Panc1 (cell line): Measurements from ENCODE around the gene PPP1R3E. TPM values are rescaled to one million over a fixed set of nuclear protein-coding genes. Genes with fewer than 3 reads are reported as not detected.

ENCODE experiments used
- ATAC-seq: fragments of 200-7000 bp; cut with Tn5 transposase; 2 replicates; pipeline ENCODE4 v1.9.1; 2020; ENCODE audit warnings: mild to moderate bottlenecking, moderate library complexity
- BruUV-seq: library from RNA; stranded (reverse); fragments of 400-500 nt; replicated peaks from 2 replicates; lab custom pipeline; 2021; lab: Mats Ljungman, UMichigan
- CTCF ChIA-PET: fragments of 300-600 bp; sonication (Branson Sonifier 250); formaldehyde crosslinking; loops from one replicate; lab custom pipeline; 2022; ENCODE audit warnings: antibody characterized with exemption; lab: Charles Lee
- POLR2A ChIA-PET: fragments of 300-600 bp; sonication (Branson Sonifier 250); formaldehyde crosslinking; loops from one replicate; lab custom pipeline; 2022; ENCODE audit warnings: antibody characterized with exemption; lab: Charles Lee
- DNase-seq: peaks from one replicate; pipeline ENCODE4 v3.0.0-alpha.2; 2010; ENCODE audit warnings: low read depth, low spot score
- H3K27ac ChIP-seq: 2 replicates; pipeline ENCODE4 v1.5.1; 2011; ENCODE audit warnings: mild to moderate bottlenecking, low read length, inconsistent platforms
- H3K27me3 ChIP-seq: fragments of 200-500 bp; sonication (Bioruptor generic); 2 replicates; pipeline ENCODE4 v1.6.0; 2014; ENCODE audit warnings: low read length, inconsistent platforms; ENCODE audit not compliant: control insufficient read depth, insufficient read depth
- H3K36me3 ChIP-seq: fragments of 200-500 bp; sonication (Bioruptor generic); 2 replicates; pipeline ENCODE4 v1.5.1; 2014; ENCODE audit warnings: inconsistent platforms, mild to moderate bottlenecking, low read length, moderate library complexity; ENCODE audit not compliant: control insufficient read depth, insufficient read depth
- H3K4me1 ChIP-seq: 2 replicates; pipeline ENCODE4 v1.5.1; 2011; ENCODE audit warnings: inconsistent platforms, mild to moderate bottlenecking, low read length, moderate library complexity; ENCODE audit not compliant: control insufficient read depth, insufficient read depth
- H3K4me3 ChIP-seq, 2 experiments: 2 replicates each; pipeline ENCODE4 v1.5.1; 2011 to 2012; ENCODE audit warnings: low read depth in 2 of 2, low read length in 2 of 2, mild to moderate bottlenecking in 2 of 2, inconsistent platforms in 1 of 2, moderate library complexity in 1 of 2
- H3K9me3 ChIP-seq: fragments of 200-500 bp; sonication (Bioruptor generic); 2 replicates; pipeline ENCODE4 v1.5.1; 2014; ENCODE audit warnings: low read depth, mild to moderate bottlenecking, inconsistent platforms, low read length, moderate library complexity; ENCODE audit not compliant: control insufficient read depth, insufficient read depth
- POLR2AphosphoS5 ChIP-seq: IDR thresholded peaks from 2 replicates; pipeline ENCODE4 v1.6.1; 2012; ENCODE audit warnings: mild to moderate bottlenecking, low read depth, low read length, moderate library complexity
- SIN3A ChIP-seq: IDR thresholded peaks from 2 replicates; pipeline ENCODE4 v1.6.1; 2012; ENCODE audit warnings: low read depth, mild to moderate bottlenecking, low read length, moderate library complexity, borderline replicate concordance; ENCODE audit not compliant: insufficient read depth
- TCF7L2 ChIP-seq: IDR thresholded peaks from 2 replicates; pipeline ENCODE4 v1.6.1; 2011; ENCODE audit warnings: mild to moderate bottlenecking, low read depth, low read length, inconsistent platforms
- in situ Hi-C: cut with HindIII; loops from 2 replicates; pipeline ENCODE4 v1.10.0; 2016; ENCODE audit warnings: low sequenced_read_pairs, low pct_unique_long_range_greater_than_20kb
- intact Hi-C: fragments of 100-400 bp; cut with micrococcal nuclease; formaldehyde crosslinking; loops from one replicate; pipeline ENCODE4 v1.10.0; 2022; ENCODE audit not compliant: unreplicated experiment
- total RNA-seq: library from RNA; stranded (reverse); gene quantifications from one replicate; pipeline ENCODE4 v1.2.1, GENCODE V29; 2021; ENCODE audit not compliant: unreplicated experiment
- TF ChIP-seq, protein P1 (sequence below), 2 experiments: IDR thresholded peaks; 2 replicates each; pipeline ENCODE4 v1.6.1; 2011 to 2012; ENCODE audit warnings: low read depth in 2 of 2, control low read depth in 1 of 2, low read length in 1 of 2, mild to moderate bottlenecking in 1 of 2, moderate library complexity in 1 of 2; ENCODE audit not compliant: insufficient read depth in 1 of 2
- TF ChIP-seq, protein P2 (sequence below): fragments of 450-650 bp; IDR thresholded peaks from 2 replicates; pipeline ENCODE4 v1.5.1; 2017; ENCODE audit warnings: mild to moderate bottlenecking

PPP1R3E gene
- total RNA-seq, 1 experiment from 2014 or later = 8.8 TPM

DNA sequence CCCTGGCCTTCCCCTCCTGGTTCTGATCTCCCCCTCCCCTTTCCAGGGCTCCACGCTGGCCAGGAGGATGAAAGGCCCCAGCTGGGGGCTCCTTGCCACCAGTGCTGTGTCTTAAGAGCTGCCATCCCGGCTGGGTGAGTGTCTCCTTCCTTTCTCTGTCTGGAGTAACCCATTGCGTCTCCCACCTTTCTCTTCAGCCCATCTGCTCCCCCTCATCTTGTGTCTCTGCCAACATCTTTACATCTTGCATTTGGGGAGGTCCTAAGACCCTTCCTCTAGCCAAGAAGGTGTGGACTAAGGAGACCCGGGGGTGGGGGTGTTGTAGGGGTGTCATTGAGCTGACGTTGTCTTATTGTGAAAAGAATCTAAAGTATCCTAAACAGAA lies 4.5 kb upstream of the PPP1R3E start:
- Histone ChIP-seq H3K4me1 (peaks cover 19% of the 10 kb centered on the region), H3K4me3 (peak overlapping the region; percentile 90 to 95), H3K36me3 (peaks cover 5% of the 10 kb centered on the region; the same call in 1 of the 2 replicates), H3K27me3 (no peaks in the 10 kb centered on the region), H3K27ac (peak overlapping the region; percentile 97), H3K9me3 (no peaks in the 10 kb centered on the region)
- POLR2A ChIA-PET = interaction anchor here (0.6 kb wide), 1 partner anchor 208 kb away, joined by 7 read pairs; no protein-coding TSS in a partner anchor
- DNase-seq (no peak), ATAC-seq (no peak; the same call in 1 of the 2 replicates)
- in situ Hi-C loops = no loop called here
- CTCF ChIA-PET = interaction anchor here (0.6 to 1.2 kb wide), 2 partner anchors 53 to 55 kb away, joined by 3 to 4 read pairs; no protein-coding TSS in a partner anchor
- BruUV-seq = no TSS peak
- TF ChIP-seq POLR2AphosphoS5 = no peak
- TF ChIP-seq, protein P1, sequence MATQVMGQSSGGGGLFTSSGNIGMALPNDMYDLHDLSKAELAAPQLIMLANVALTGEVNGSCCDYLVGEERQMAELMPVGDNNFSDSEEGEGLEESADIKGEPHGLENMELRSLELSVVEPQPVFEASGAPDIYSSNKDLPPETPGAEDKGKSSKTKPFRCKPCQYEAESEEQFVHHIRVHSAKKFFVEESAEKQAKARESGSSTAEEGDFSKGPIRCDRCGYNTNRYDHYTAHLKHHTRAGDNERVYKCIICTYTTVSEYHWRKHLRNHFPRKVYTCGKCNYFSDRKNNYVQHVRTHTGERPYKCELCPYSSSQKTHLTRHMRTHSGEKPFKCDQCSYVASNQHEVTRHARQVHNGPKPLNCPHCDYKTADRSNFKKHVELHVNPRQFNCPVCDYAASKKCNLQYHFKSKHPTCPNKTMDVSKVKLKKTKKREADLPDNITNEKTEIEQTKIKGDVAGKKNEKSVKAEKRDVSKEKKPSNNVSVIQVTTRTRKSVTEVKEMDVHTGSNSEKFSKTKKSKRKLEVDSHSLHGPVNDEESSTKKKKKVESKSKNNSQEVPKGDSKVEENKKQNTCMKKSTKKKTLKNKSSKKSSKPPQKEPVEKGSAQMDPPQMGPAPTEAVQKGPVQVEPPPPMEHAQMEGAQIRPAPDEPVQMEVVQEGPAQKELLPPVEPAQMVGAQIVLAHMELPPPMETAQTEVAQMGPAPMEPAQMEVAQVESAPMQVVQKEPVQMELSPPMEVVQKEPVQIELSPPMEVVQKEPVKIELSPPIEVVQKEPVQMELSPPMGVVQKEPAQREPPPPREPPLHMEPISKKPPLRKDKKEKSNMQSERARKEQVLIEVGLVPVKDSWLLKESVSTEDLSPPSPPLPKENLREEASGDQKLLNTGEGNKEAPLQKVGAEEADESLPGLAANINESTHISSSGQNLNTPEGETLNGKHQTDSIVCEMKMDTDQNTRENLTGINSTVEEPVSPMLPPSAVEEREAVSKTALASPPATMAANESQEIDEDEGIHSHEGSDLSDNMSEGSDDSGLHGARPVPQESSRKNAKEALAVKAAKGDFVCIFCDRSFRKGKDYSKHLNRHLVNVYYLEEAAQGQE (IDR thresholded peaks at IDR 0.05; ENCODE audit: insufficient read depth in 1 of 2, low read depth in 2 of 2, low read length in 1 of 2) = no peak
- TF ChIP-seq, protein P2, sequence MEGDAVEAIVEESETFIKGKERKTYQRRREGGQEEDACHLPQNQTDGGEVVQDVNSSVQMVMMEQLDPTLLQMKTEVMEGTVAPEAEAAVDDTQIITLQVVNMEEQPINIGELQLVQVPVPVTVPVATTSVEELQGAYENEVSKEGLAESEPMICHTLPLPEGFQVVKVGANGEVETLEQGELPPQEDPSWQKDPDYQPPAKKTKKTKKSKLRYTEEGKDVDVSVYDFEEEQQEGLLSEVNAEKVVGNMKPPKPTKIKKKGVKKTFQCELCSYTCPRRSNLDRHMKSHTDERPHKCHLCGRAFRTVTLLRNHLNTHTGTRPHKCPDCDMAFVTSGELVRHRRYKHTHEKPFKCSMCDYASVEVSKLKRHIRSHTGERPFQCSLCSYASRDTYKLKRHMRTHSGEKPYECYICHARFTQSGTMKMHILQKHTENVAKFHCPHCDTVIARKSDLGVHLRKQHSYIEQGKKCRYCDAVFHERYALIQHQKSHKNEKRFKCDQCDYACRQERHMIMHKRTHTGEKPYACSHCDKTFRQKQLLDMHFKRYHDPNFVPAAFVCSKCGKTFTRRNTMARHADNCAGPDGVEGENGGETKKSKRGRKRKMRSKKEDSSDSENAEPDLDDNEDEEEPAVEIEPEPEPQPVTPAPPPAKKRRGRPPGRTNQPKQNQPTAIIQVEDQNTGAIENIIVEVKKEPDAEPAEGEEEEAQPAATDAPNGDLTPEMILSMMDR = no peak
- TF ChIP-seq SIN3A = no peak
- TF ChIP-seq TCF7L2 = no peak
- intact Hi-C loops = no loop called here

DNA sequence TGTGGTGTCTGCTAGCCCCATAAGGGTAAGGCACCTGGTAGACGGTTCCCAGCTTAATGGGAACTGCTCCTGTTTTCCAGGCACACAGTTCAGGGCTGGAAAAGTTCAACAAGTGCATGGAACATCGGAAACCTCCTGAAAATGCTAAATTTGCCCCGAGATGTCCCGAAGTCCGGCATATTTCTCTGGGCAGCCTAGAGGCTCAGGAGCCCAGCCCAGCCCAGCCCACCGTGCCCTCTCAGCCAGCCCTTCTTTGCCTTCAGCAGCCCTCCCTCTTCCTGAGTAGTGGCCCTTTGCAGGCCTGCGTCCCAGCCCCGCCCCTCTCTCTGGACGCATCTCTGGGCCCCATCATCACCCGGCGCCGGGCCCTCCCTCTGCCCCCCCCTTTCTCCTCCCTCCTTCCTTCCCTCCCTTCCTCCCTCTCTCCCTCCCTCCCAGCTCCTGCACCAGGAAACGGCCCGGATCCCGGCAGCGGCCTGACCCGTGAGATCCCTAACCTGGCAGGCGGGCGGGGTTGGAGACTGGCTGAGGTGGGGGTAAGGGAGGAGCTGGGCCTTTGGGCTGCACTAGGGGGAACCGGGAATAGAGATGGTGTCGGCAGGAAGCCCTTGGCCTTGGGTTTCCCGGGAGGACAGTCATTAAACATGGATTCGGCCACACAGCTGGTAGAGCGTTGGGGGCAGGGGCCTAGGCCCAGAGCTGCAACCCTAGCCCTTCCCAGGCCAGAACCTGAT lies 3.9 kb upstream of the PPP1R3E start, which contains the start of gene BCL2L2:
BCL2L2 (plus strand) TSS at position 422 of the 734 bp plus-strand sequence. CDS start 935 bp downstream, outside the sequence.
- ATAC-seq (peak; percentile 77), DNase-seq (no peak)
- ChIA-PET CTCF (interaction anchor here (0.6 to 1.2 kb wide), 3 partner anchors 54 to 1103 kb away, joined by 3 to 4 read pairs (median 3); no protein-coding TSS in a partner anchor), POLR2A (interaction anchor here (0.6 to 1.2 kb wide), 3 partner anchors 10 to 76 kb away, joined by 3 to 6 read pairs (median 5); no protein-coding TSS in a partner anchor)
- in situ Hi-C loops (no loop called here), intact Hi-C loops (no loop called here)
- TF ChIP-seq, protein P2 = no peak
- TF ChIP-seq TCF7L2 (no peak), SIN3A (0 out of 2 replicates have a peak, but pooled peaks have one; percentile 53), POLR2AphosphoS5 (peak; percentile 67)
- TF ChIP-seq, protein P1 (IDR thresholded peaks at IDR 0.05; ENCODE audit: insufficient read depth in 1 of 2, low read depth in 2 of 2, low read length in 1 of 2) = no peak
- Histone ChIP-seq H3K27ac (peak within 1 kb of the TSS; percentile 97), H3K9me3 (no peaks in the 10 kb centered on the region), H3K36me3 (peaks cover 5% of the 10 kb centered on the region; the same call in 1 of the 2 replicates), H3K4me1 (peaks cover 19% of the 10 kb centered on the region), H3K4me3 (peak within 1 kb of the TSS; percentile 90 to 95), H3K27me3 (no peaks in the 10 kb centered on the region)
- BruUV-seq = no TSS peak
